Peyer's patch (tissue), 4 donors: ENCODE data around the gene KCNN1.

Experiments
- POLR2A ChIP-seq, 2 donors: fragments of 450-650 bp; IDR thresholded peaks; one replicate each; pipeline ENCODE4 v1.5.1; 2017; ENCODE audit warnings: antibody characterized with exemption in 2 of 2, mild to moderate bottlenecking in 2 of 2, moderate library complexity in 2 of 2
- TF ChIP-seq, protein P1 (sequence below), 6 experiments: fragments of 450-650 bp in 4 of 6; fragments of 200-600 bp in 2 of 6; sonication (generic) in 1 of 6; IDR thresholded peaks; one replicate each; pipeline ENCODE4 v1.5.1; 2017 to 2019; ENCODE audit warnings: antibody characterized with exemption in 6 of 6, mild to moderate bottlenecking in 3 of 6, moderate library complexity in 1 of 6

DNA sequence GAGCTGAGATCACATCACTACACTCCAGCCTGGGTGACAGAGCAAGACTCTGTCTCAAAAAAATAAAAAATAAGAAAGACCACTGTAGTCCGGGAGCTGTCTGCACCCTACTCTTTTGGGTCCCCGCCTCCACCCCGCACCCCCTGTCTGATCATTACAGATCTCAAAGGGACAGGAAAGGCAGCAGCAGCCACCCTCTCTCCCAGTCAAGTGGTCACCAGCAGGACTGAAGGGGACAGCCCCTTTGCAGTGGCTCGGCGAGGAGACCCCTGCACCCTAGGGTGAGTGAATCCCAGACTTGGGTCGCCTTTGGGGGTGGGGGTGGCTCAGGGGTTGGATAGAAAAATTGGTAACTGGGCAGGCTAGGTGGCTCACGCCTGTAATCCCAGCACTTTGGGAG lies 12.5 kb upstream of the KCNN1 start:
- no peak for TF ChIP-seq POLR2A (IDR thresholded peaks at IDR 0.05)
- TF ChIP-seq, protein P1, sequence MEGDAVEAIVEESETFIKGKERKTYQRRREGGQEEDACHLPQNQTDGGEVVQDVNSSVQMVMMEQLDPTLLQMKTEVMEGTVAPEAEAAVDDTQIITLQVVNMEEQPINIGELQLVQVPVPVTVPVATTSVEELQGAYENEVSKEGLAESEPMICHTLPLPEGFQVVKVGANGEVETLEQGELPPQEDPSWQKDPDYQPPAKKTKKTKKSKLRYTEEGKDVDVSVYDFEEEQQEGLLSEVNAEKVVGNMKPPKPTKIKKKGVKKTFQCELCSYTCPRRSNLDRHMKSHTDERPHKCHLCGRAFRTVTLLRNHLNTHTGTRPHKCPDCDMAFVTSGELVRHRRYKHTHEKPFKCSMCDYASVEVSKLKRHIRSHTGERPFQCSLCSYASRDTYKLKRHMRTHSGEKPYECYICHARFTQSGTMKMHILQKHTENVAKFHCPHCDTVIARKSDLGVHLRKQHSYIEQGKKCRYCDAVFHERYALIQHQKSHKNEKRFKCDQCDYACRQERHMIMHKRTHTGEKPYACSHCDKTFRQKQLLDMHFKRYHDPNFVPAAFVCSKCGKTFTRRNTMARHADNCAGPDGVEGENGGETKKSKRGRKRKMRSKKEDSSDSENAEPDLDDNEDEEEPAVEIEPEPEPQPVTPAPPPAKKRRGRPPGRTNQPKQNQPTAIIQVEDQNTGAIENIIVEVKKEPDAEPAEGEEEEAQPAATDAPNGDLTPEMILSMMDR (IDR thresholded peaks at IDR 0.05) = no peak
